ENCODE data around the gene MAP6. TPM values are rescaled to one million over a fixed set of nuclear protein-coding genes. Genes with fewer than 3 reads are reported as not detected.

The MAP6 gene
- total and polyA plus RNA-seq, 9 of the 15 experiments (the other 6 are each of a cell fraction or from before 2014, with no cell fraction given) = not detected

GRCh38 chr11:75689863-75690609 lies 21.2 kb upstream of the MAP6 start (continued):
- TF ChIP-seq MIER1 (IDR thresholded peaks at IDR 0.05; ENCODE audit: low read depth) (no peak), GTF2A2 (tag; IDR thresholded peaks at IDR 0.05) (no peak), SNRNP70 (optimal IDR thresholded peaks at IDR 0.05; ENCODE audit: low read depth, low read length) (no peak), VEZF1 (CRISPR knock-in tag; IDR thresholded peaks at IDR 0.05) (peak; percentile 42; the same call in 1 of the 2 replicates), ZNF512 (tag; IDR thresholded peaks at IDR 0.05) (no peak), ZEB2 (IDR thresholded peaks at IDR 0.05) (peak; percentile 63), ZNF12 (CRISPR knock-in tag; IDR thresholded peaks at IDR 0.05) (no peak), MTA2 (IDR thresholded peaks at IDR 0.05; ENCODE audit: low read depth) (no peak), MECOM (CRISPR knock-in tag; IDR thresholded peaks at IDR 0.05) (no peak), HOXB6 (CRISPR knock-in tag; IDR thresholded peaks at IDR 0.05; ENCODE audit: borderline replicate concordance) (no peak), ZKSCAN1 (IDR thresholded peaks at IDR 0.05; ENCODE audit: low read depth, low read length) (no peak), NELFE (IDR thresholded peaks at IDR 0.05; ENCODE audit: insufficient read depth, insufficient read length) (no peak), MYC (IDR thresholded peaks at IDR 0.05; ENCODE audit: low read depth, low read length) (peak; percentile 39), MYC (CRISPR knock-in tag; IDR thresholded peaks at IDR 0.05; ENCODE audit: borderline replicate concordance, low read depth) (no peak), ZNF146 (CRISPR knock-in tag; IDR thresholded peaks at IDR 0.05; ENCODE audit: unreplicated experiment) (no peak), ZNF444 (CRISPR knock-in tag; IDR thresholded peaks at IDR 0.05) (no peak), MAFG (tag; conservative IDR thresholded peaks at IDR 0.05) (0 out of 2 replicates have a peak, but pooled peaks have one; percentile 18), KDM4B (IDR thresholded peaks at IDR 0.05; ENCODE audit: borderline replicate concordance in 2 of 2, low read depth in 1 of 2) (no peak)
- TF ChIP-seq, protein P1, sequence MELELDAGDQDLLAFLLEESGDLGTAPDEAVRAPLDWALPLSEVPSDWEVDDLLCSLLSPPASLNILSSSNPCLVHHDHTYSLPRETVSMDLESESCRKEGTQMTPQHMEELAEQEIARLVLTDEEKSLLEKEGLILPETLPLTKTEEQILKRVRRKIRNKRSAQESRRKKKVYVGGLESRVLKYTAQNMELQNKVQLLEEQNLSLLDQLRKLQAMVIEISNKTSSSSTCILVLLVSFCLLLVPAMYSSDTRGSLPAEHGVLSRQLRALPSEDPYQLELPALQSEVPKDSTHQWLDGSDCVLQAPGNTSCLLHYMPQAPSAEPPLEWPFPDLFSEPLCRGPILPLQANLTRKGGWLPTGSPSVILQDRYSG (tag; conservative IDR thresholded peaks at IDR 0.05; ENCODE audit: low read depth) = peak; percentile 78; the same call in 1 of the 2 replicates
- TF ChIP-seq, protein P2, sequence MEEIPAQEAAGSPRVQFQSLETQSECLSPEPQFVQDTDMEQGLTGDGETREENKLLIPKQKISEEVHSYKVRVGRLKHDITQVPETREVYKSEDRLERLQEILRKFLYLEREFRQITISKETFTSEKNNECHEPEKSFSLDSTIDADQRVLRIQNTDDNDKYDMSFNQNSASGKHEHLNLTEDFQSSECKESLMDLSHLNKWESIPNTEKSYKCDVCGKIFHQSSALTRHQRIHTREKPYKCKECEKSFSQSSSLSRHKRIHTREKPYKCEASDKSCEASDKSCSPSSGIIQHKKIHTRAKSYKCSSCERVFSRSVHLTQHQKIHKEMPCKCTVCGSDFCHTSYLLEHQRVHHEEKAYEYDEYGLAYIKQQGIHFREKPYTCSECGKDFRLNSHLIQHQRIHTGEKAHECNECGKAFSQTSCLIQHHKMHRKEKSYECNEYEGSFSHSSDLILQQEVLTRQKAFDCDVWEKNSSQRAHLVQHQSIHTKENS (CRISPR knock-in tag; IDR thresholded peaks at IDR 0.05) = no peak
- TF ChIP-seq, protein P3, sequence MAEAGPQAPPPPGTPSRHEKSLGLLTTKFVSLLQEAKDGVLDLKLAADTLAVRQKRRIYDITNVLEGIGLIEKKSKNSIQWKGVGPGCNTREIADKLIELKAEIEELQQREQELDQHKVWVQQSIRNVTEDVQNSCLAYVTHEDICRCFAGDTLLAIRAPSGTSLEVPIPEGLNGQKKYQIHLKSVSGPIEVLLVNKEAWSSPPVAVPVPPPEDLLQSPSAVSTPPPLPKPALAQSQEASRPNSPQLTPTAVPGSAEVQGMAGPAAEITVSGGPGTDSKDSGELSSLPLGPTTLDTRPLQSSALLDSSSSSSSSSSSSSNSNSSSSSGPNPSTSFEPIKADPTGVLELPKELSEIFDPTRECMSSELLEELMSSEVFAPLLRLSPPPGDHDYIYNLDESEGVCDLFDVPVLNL (CRISPR knock-in tag; IDR thresholded peaks at IDR 0.05; ENCODE audit: low read depth) = no peak

Measured in K562 (cell line).